GM12872 (cell line): ENCODE results near the gene HOXD8.

Experiments
- TF ChIP-seq, protein P1 (sequence below): IDR thresholded peaks from 3 replicates; pipeline ENCODE4 v1.5.1; 2011; ENCODE audit warnings: low read depth, mild to moderate bottlenecking, low read length, moderate library complexity; ENCODE audit not compliant: insufficient read depth

The HOXD8 gene

DNA sequence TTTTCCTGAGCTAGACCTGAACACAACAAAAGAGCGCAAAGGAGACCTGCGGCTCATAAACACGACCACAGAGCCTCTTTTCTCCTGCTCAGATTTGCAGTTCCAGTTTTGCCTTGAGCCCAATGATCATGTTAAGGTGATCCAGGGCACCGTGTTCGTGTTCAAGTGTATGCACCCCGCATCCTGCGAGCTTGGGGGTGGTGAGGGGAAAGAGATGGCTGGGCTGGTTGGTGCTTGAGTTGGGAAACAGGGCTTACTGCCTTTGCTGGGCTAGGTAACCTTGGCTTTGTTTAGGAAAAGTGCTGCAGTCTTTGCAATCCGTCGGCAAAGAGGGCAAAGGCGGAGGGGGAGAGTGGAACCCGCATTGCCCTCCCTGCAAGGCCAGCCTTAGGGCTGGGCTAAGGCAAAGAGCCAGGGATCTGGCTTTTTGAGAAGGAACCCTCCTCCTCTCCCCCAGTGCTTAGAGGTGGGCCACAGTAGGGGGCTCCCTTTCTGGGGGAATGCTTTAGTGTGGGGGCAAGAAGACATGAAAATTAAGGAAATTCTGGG is 11.6 kb upstream of the HOXD8 start:
- TF ChIP-seq, protein P1, sequence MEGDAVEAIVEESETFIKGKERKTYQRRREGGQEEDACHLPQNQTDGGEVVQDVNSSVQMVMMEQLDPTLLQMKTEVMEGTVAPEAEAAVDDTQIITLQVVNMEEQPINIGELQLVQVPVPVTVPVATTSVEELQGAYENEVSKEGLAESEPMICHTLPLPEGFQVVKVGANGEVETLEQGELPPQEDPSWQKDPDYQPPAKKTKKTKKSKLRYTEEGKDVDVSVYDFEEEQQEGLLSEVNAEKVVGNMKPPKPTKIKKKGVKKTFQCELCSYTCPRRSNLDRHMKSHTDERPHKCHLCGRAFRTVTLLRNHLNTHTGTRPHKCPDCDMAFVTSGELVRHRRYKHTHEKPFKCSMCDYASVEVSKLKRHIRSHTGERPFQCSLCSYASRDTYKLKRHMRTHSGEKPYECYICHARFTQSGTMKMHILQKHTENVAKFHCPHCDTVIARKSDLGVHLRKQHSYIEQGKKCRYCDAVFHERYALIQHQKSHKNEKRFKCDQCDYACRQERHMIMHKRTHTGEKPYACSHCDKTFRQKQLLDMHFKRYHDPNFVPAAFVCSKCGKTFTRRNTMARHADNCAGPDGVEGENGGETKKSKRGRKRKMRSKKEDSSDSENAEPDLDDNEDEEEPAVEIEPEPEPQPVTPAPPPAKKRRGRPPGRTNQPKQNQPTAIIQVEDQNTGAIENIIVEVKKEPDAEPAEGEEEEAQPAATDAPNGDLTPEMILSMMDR, result no peak

DNA sequence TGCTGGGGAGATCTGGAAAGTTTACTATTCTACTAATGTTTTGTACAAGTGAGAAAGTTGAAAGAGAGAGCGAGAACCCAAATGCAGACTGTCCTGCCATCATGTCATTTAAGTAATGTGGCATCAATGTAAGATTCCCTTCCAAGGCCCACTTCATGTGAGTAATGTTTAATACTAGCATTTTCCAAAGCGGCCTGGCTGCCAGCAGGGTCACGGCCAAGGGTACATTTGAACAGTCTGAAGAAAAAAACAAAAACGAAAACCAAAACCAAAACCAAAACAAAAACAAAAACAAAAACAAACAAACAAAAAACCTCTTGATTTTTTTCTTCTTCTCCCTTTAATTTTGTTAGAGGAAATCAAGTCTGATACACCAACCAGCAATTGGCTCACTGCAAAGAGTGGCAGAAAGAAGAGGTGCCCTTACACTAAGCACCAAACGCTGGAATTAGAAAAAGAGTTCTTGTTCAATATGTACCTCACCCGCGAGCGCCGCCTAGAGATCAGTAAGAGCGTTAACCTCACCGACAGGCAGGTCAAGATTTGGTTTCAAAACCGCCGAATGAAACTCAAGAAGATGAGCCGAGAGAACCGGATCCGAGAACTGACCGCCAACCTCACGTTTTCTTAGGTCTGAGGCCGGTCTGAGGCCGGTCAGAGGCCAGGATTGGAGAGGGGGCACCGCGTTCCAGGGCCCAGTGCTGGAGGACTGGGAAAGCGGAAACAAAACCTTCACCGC is 10.7 kb upstream of the HOXD8 start:
- TF ChIP-seq, protein P1, result peak; percentile 67

DNA sequence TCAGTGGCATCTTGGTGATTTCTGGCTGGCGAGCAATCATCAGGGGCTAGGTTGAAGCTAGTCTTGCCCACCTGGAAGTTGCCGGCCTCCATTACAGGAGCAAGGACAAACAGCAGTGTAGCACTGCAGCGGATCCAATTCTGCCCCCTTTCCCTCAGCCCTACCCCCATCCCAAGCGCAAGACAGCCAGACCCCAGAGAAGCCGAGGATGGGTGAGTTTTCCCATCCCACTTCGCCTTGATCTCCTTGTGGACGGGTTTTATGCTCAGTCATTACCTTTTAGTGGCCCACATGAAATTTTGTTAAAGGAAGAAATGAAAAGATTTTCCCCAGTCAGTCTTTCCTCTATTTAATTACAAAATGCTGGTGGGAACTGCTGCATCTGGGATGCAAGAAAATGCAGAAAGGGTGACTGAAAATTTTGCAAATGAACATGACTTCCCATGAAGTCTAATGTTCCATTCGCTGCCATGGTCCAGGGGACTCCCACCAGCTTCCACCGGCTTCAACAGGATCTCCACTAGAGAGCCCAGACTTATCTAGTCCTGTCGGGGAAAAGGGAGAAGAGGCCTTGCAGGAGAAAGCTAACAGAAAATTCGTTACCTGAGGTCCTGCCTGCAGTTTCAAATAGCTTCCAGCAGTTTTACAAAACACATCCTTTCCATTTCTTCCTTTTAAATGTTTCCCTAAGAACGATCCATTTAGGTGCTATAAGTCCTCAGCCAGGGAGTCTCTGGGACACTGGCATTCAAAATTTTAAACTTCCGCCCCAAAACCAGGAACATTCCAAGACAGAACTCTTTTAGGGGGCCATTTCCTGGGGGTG is 8.9 kb upstream of the HOXD8 start:
- TF ChIP-seq, protein P1, result no peak

DNA sequence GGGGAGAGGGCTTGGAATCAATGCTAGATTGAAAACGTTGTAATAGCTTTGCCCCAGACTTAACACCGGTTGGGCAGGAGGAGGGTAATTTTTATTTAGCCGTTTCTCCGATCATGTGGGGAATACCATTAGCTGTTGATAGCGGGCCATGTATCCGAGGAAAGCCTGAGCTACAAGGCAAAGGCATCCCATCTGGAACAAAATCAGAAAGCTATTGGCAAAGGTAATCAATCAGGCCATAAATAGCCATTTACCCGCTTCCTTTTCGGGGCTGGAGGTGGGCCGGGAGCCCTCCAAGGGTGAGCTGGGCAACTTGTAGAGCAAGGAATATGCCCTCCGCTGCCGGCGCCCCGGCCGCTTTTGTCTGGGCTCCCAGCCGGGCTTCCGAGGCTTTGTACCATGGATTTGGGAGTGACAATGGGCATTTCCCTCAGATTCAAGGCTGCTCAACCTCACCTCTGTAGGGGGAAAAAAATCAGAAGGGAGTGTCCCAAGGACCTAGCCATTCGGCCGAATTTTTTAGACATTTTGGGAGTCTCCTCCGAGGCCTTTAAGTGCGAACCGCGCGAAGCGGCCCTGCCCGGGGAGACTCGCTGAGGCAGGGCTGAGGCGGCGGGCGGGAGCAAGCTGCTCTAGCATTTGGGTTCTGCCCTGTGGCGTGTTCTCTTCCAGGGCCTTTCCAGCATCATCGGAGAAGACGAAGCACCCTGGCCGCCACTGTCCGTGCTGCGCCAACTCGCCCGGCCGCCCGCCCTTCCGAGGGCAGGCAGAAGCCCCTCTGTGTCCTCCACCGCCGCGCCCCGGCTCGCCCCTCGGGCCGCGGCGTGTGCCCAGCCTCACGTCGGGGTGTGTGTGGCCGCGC is 8.1 kb upstream of the HOXD8 start:
- TF ChIP-seq, protein P1, result no peak

DNA sequence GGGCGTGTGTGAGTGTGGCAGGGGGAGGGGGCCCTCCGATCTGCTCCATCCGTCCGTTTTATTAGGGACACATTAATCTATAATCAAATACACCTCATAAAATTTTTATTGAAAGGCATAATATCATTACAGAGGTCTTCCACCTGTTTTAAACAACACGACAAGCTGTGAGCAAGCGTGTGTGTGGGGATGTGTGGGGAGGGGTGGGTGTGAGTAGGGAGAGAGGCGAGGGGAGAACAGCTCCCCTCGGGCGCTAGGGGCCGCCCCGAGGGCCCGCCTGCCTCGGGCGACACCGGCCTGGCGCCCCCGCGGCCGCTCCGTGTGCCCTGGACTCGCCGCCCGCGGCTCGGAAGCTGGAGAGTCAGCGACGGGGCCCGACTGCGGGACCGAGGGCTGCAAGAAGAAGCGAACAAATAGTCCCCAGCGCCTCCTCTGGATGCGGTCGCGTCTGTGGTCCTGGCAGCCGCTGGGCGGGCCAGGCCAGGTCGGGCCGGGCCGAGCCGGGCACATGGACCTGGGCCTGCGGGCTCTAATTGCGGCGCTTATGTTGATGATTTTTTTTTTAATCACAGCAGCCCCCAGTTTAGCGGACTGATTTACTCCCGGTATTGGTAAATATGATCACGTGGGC is 7.3 kb upstream of the HOXD8 start:
- TF ChIP-seq, protein P1, result no peak

DNA sequence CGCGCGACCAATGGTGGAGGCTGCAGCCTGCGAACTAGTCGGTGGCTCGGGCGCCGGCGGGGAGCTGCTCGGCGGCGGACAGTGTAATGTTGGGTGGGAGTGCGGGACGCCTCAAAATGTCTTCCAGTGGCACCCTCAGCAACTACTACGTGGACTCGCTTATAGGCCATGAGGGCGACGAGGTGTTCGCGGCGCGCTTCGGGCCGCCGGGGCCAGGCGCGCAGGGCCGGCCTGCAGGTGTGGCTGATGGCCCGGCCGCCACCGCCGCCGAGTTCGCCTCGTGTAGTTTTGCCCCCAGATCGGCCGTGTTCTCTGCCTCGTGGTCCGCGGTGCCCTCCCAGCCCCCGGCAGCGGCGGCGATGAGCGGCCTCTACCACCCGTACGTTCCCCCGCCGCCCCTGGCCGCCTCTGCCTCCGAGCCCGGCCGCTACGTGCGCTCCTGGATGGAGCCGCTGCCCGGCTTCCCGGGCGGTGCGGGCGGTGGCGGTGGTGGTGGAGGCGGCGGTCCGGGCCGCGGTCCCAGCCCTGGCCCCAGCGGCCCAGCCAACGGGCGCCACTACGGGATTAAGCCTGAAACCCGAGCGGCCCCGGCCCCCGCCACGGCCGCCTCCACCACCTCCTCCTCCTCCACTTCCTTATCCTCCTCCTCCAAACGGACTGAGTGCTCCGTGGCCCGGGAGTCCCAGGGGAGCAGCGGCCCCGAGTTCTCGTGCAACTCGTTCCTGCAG is 6.7 kb upstream of the HOXD8 start, which contains the start of gene HOXD9:
HOXD9 (plus strand) TSS at position 37 of the 728 bp plus-strand sequence; CDS start at position 87, 50 bp downstream.
- TF ChIP-seq, protein P1, result no peak
